ENCODE measurements around the gene MAIP1. TPM values are rescaled to one million over a fixed set of nuclear protein-coding genes. Genes with fewer than 3 reads are reported as not detected.

Gene MAIP1
- total and polyA plus RNA-seq, 9 of the 15 experiments (the other 6 are each of a cell fraction or from before 2014, with no cell fraction given), result 3.6 to 30.0 (median 24.5) TPM

DNA sequence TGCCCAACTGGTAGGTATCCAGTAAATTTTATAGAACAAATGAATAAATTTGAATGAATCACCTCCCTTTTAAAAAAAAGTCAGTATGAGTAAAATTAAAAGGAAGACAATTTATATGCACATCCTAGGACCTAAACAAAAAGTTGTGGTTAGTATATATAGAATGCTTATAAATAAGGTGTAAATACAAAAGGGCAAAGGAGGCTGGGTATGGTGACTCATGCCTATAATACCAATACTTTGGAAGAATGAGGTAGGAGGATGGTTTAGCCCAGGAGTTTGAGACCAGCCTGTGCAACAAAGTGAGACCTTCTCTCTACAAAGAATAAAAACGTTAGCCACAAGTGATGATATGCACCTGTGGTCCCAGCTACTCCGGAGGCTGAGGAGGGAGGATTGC lies 31.5 kb upstream of the MAIP1 start:
- Histone ChIP-seq H3K4me3 (no peak overlapping the region), H3K9ac (ENCODE audit: insufficient read depth in 1 of 2, low read depth in 2 of 2, low read length in 2 of 2) (no peak overlapping the region), H3K4me2 (ENCODE audit: insufficient read depth, low read length) (no peak overlapping the region), H3K27ac (ENCODE audit: extremely low read depth, low read depth, low read length) (no peak overlapping the region), H3K79me2 (ENCODE audit: control insufficient read depth, insufficient read depth, low read length) (peaks cover 67% of the 10 kb centered on the region), H3K9me3 (replicated peaks; ENCODE audit: control insufficient read depth, insufficient read depth, low read depth, low read length) (no peaks in the 10 kb centered on the region; the same call in 1 of the 2 replicates), H4K20me1 (replicated peaks; ENCODE audit: control insufficient read depth, insufficient read depth, low read length) (no peaks in the 10 kb centered on the region), H3K36me3 (ENCODE audit: control insufficient read depth, insufficient read depth, low read length) (peaks cover 63% of the 10 kb centered on the region), H3K4me1 (replicated peaks in 1 of 2; ENCODE audit: control insufficient read depth in 2 of 2, insufficient read depth in 2 of 2, low read length in 2 of 2) (no peaks in the 10 kb centered on the region; a peak in 1 of 5 replicates), H2AFZ (ENCODE audit: low read depth, low read length) (no peak overlapping the region), H3K9me1 (ENCODE audit: control insufficient read depth, insufficient read depth, low read length) (no peaks in the 10 kb centered on the region), H3K27me3 (ENCODE audit: control insufficient read depth in 2 of 2, insufficient read depth in 2 of 2, low read length in 2 of 2) (no peaks in the 10 kb centered on the region)
- intact Hi-C loops (cut with micrococcal nuclease) (no loop called here), in situ Hi-C loops (cut with MboI) (no loop called here)
- ATAC-seq, result no peak
- no peak for FAIRE-seq
- WGBS (ENCODE audit: insufficient coverage, low coverage, missing lambda C conversion rate), result 38% methylated on average over 2 of the region's 2 CpGs
- DNase-seq (ENCODE audit: extremely low read depth in 1 of 4, low spot score in 3 of 4), result no peak
- no TSS peak for BruUV-seq (replicated peaks)
- POLR2A ChIA-PET, result interaction anchor here (1.3 kb wide), 1 partner anchor 13 kb away, joined by 10 read pairs; the partner anchor contains the start of gene C2orf69
- CTCF ChIA-PET (ENCODE audit: low intra/inter-chr PET ratio), result no interaction called here
- TF ChIP-seq ILF3 (IDR thresholded peaks at IDR 0.05; ENCODE audit: borderline replicate concordance) (no peak), ZNF140 (CRISPR knock-in tag; IDR thresholded peaks at IDR 0.05) (no peak), CHD1 (IDR thresholded peaks at IDR 0.05; ENCODE audit: low read length) (no peak), ASH1L (IDR thresholded peaks at IDR 0.05; ENCODE audit: borderline replicate concordance, low read depth, partially characterized antibody) (no peak), POLR2AphosphoS5 (IDR thresholded peaks at IDR 0.05; ENCODE audit: control insufficient read depth, insufficient read depth, low read depth, low read length) (no peak), SLC30A9 (CRISPR knock-in tag; IDR thresholded peaks at IDR 0.05) (no peak), KLF16 (IDR thresholded peaks at IDR 0.05) (no peak), ZBTB8A (IDR thresholded peaks at IDR 0.05; ENCODE audit: partially characterized antibody) (no peak), TRIM24 (IDR thresholded peaks at IDR 0.05) (no peak), ZNF444 (CRISPR knock-in tag; IDR thresholded peaks at IDR 0.05) (no peak), GATAD2B (IDR thresholded peaks at IDR 0.05; ENCODE audit: borderline replicate concordance) (no peak), C11orf30 (IDR thresholded peaks at IDR 0.05; ENCODE audit: low read depth) (no peak)
- TF ChIP-seq, protein P1, sequence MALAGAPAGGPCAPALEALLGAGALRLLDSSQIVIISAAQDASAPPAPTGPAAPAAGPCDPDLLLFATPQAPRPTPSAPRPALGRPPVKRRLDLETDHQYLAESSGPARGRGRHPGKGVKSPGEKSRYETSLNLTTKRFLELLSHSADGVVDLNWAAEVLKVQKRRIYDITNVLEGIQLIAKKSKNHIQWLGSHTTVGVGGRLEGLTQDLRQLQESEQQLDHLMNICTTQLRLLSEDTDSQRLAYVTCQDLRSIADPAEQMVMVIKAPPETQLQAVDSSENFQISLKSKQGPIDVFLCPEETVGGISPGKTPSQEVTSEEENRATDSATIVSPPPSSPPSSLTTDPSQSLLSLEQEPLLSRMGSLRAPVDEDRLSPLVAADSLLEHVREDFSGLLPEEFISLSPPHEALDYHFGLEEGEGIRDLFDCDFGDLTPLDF (CRISPR knock-in tag; IDR thresholded peaks at IDR 0.05), result no peak
- TF ChIP-seq, protein P2, sequence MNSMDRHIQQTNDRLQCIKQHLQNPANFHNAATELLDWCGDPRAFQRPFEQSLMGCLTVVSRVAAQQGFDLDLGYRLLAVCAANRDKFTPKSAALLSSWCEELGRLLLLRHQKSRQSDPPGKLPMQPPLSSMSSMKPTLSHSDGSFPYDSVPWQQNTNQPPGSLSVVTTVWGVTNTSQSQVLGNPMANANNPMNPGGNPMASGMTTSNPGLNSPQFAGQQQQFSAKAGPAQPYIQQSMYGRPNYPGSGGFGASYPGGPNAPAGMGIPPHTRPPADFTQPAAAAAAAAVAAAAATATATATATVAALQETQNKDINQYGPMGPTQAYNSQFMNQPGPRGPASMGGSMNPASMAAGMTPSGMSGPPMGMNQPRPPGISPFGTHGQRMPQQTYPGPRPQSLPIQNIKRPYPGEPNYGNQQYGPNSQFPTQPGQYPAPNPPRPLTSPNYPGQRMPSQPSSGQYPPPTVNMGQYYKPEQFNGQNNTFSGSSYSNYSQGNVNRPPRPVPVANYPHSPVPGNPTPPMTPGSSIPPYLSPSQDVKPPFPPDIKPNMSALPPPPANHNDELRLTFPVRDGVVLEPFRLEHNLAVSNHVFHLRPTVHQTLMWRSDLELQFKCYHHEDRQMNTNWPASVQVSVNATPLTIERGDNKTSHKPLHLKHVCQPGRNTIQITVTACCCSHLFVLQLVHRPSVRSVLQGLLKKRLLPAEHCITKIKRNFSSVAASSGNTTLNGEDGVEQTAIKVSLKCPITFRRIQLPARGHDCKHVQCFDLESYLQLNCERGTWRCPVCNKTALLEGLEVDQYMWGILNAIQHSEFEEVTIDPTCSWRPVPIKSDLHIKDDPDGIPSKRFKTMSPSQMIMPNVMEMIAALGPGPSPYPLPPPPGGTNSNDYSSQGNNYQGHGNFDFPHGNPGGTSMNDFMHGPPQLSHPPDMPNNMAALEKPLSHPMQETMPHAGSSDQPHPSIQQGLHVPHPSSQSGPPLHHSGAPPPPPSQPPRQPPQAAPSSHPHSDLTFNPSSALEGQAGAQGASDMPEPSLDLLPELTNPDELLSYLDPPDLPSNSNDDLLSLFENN (IDR thresholded peaks at IDR 0.05; ENCODE audit: low read depth in 2 of 2, low read length in 2 of 2), result no peak
- TF ChIP-seq, protein P3, sequence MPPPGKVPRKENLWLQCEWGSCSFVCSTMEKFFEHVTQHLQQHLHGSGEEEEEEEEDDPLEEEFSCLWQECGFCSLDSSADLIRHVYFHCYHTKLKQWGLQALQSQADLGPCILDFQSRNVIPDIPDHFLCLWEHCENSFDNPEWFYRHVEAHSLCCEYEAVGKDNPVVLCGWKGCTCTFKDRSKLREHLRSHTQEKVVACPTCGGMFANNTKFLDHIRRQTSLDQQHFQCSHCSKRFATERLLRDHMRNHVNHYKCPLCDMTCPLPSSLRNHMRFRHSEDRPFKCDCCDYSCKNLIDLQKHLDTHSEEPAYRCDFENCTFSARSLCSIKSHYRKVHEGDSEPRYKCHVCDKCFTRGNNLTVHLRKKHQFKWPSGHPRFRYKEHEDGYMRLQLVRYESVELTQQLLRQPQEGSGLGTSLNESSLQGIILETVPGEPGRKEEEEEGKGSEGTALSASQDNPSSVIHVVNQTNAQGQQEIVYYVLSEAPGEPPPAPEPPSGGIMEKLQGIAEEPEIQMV (tag; conservative IDR thresholded peaks at IDR 0.05; ENCODE audit: low read depth), result no peak
- TF ChIP-seq, protein P4, sequence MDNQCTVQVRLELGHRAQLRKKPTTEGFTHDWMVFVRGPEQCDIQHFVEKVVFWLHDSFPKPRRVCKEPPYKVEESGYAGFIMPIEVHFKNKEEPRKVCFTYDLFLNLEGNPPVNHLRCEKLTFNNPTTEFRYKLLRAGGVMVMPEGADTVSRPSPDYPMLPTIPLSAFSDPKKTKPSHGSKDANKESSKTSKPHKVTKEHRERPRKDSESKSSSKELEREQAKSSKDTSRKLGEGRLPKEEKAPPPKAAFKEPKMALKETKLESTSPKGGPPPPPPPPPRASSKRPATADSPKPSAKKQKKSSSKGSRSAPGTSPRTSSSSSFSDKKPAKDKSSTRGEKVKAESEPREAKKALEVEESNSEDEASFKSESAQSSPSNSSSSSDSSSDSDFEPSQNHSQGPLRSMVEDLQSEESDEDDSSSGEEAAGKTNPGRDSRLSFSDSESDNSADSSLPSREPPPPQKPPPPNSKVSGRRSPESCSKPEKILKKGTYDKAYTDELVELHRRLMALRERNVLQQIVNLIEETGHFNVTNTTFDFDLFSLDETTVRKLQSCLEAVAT (IDR thresholded peaks at IDR 0.05), result no peak

Measured in K562 (cell line).